Upper lobe of right lung (tissue), 1 donor: ENCODE results near the gene PLPP4. TPM values are rescaled to one million over a fixed set of nuclear protein-coding genes. Genes with fewer than 3 reads are reported as not detected.

ENCODE experiments used
- ATAC-seq: fragments of 200-7000 bp; cut with Tn5 transposase; one replicate; pipeline ENCODE4 v1.9.1; 2020; ENCODE audit warnings: mild to moderate bottlenecking, moderate library complexity
- DNase-seq: peaks from one replicate; pipeline ENCODE4 v3.0.0-alpha.2; 2020
- H3K27ac ChIP-seq: fragments of 200-600 bp; one replicate; pipeline ENCODE4 v1.8.0; 2022
- H3K27me3 ChIP-seq: fragments of 200-600 bp; one replicate; pipeline ENCODE4 v1.8.0; 2022; ENCODE audit warnings: mild to moderate bottlenecking
- H3K36me3 ChIP-seq: fragments of 200-600 bp; one replicate; pipeline ENCODE4 v1.8.0; 2022
- H3K4me1 ChIP-seq: fragments of 200-600 bp; one replicate; pipeline ENCODE4 v1.8.0; 2022
- H3K4me3 ChIP-seq: fragments of 200-600 bp; one replicate; pipeline ENCODE4 v1.8.0; 2022; ENCODE audit warnings: mild to moderate bottlenecking
- H3K9me3 ChIP-seq: fragments of 200-600 bp; one replicate; pipeline ENCODE4 v1.8.0; 2022
- CTCF ChIP-seq: fragments of 200-600 bp; IDR thresholded peaks from one replicate; pipeline ENCODE4 v1.8.0; 2022; ENCODE audit warnings: antibody characterized with exemption
- intact Hi-C: fragments of 100-400 bp; cut with DNase I; formaldehyde crosslinking; loops from one replicate; pipeline ENCODE4 v1.11.0; 2022
- total RNA-seq: library from RNA; stranded (reverse); fragmentation: NEBNext Ultra II Directional; extraction: Animal tissue kit (Norgen Biotek cat#: 25700); gene quantifications from one replicate; pipeline ENCODE4 v1.2.1, GENCODE V29; 2021
- donor health status: DM: no; HTN: yes; CAD: no; lungs with severe emphysema.

PLPP4 gene
- total RNA-seq, 1 donor from 2014 or later: 0.38 TPM

DNA sequence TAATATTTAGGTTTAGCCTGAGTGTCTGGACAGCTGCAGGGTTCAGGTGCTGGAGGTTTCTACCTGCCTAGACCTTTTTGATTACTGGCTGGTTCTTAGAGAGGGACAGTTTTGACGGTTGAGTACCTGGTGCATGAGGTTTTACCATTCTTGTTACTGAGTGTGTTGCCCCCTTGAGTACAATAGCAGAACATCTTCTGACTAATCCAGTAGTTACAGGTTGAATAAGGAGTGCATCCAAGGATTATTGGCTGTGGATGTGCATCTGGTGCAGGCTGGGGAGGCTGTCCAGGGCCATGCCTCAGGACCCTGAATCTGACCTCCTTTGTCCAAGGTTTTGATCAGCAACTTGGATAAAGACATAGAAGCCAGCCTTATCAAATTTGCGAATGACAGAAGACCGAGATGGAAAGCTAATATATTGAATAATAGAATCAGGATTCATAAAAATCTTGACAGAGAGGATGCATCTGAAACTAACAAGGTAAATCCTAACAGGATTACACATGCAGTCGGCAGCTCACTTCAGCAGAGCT lies 23.1 kb downstream of the PLPP4 start:
- TF ChIP-seq CTCF: no peak
- H3K4me1 ChIP-seq: no peaks in the 10 kb centered on the region
- no peak overlapping the region for H3K27ac ChIP-seq
- no peak for DNase-seq
- H3K4me3 ChIP-seq: no peak overlapping the region
- intact Hi-C loops: no loop called here
- no peaks in the 10 kb centered on the region for H3K27me3 ChIP-seq
- no peaks in the 10 kb centered on the region for H3K9me3 ChIP-seq
- ATAC-seq: no peak
- no peaks in the 10 kb centered on the region for H3K36me3 ChIP-seq

DNA sequence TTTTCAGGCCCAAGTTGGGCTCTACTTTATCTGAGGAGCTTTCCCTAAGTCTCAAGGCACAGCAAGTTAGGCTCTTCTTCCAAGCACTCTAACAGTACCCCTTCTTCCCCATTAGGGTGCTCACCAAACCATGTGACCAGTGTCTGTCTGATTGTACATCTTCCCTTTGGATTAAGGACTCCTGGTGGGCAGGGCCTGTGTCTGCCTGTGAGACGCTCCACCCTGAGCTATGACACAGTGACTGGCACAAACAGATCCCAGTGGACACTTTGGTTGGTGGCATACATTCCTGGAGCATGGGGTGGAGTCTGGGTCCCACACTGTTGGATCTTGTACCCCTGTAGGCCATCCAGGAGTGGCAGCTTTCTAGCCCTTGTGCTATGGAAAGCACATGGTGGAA lies 23.8 kb downstream of the PLPP4 start:
- ATAC-seq (peak; percentile 22), DNase-seq (no peak)
- H3K9me3 ChIP-seq: no peaks in the 10 kb centered on the region
- no peaks in the 10 kb centered on the region for H3K4me1 ChIP-seq
- intact Hi-C loops: no loop called here
- no peaks in the 10 kb centered on the region for H3K36me3 ChIP-seq
- TF ChIP-seq CTCF: no peak
- H3K4me3 ChIP-seq: no peak overlapping the region
- no peaks in the 10 kb centered on the region for H3K27me3 ChIP-seq
- H3K27ac ChIP-seq: no peak overlapping the region

- DNase-seq (no peak), ATAC-seq (no peak)
- Histone ChIP-seq H3K4me1 (no peaks in the 10 kb centered on the region), H3K27ac (no peak overlapping the region), H3K36me3 (no peaks in the 10 kb centered on the region), H3K4me3 (no peak overlapping the region), H3K27me3 (no peaks in the 10 kb centered on the region), H3K9me3 (no peaks in the 10 kb centered on the region)
- intact Hi-C loops: no loop called here
- TF ChIP-seq CTCF: no peak
Observed at GRCh38 chr10:120483006-120483405, 26.0 kb downstream of the PLPP4 start.

GRCh38 chr10:120483651-120484301 lies 26.7 kb downstream of the PLPP4 start:
- H3K4me1 ChIP-seq: no peaks in the 10 kb centered on the region
- no peaks in the 10 kb centered on the region for H3K9me3 ChIP-seq
- TF ChIP-seq CTCF: no peak
- intact Hi-C loops: no loop called here
- H3K4me3 ChIP-seq: no peak overlapping the region
- H3K27ac ChIP-seq: no peak overlapping the region
- ATAC-seq (no peak), DNase-seq (no peak)
- no peaks in the 10 kb centered on the region for H3K27me3 ChIP-seq
- H3K36me3 ChIP-seq: no peaks in the 10 kb centered on the region

GRCh38 chr10:120485946-120486345 lies 28.9 kb downstream of the PLPP4 start:
- H3K27me3 ChIP-seq: no peaks in the 10 kb centered on the region
- no peaks in the 10 kb centered on the region for H3K9me3 ChIP-seq
- H3K27ac ChIP-seq: no peak overlapping the region
- DNase-seq (no peak), ATAC-seq (no peak)
- H3K4me3 ChIP-seq: no peak overlapping the region
- no peaks in the 10 kb centered on the region for H3K36me3 ChIP-seq
- TF ChIP-seq CTCF: no peak
- no peaks in the 10 kb centered on the region for H3K4me1 ChIP-seq
- intact Hi-C loops: no loop called here
